GM12872 (cell line): ENCODE data around the gene CCDC192.

Experiments
- CTCF ChIP-seq: IDR thresholded peaks from 3 replicates; pipeline ENCODE4 v1.5.1; 2011; ENCODE audit warnings: low read depth, mild to moderate bottlenecking, low read length, moderate library complexity; ENCODE audit not compliant: insufficient read depth

Gene CCDC192

GRCh38 chr5:127671218-127671617 is 32.0 kb upstream of the CCDC192 start:
- no peak for TF ChIP-seq CTCF

GRCh38 chr5:127673117-127673800 is 29.9 kb upstream of the CCDC192 start:
- no peak for TF ChIP-seq CTCF

- no peak for TF ChIP-seq CTCF
Observed at GRCh38 chr5:127680595-127680994, 22.6 kb upstream of the CCDC192 start.

GRCh38 chr5:127683008-127683407 is 20.2 kb upstream of the CCDC192 start:
- no peak for TF ChIP-seq CTCF

GRCh38 chr5:127684726-127685467 is 18.3 kb upstream of the CCDC192 start:
- TF ChIP-seq CTCF: no peak

- TF ChIP-seq CTCF: no peak
Observed at GRCh38 chr5:127685662-127686061, 17.5 kb upstream of the CCDC192 start.

- TF ChIP-seq CTCF: no peak
Observed at GRCh38 chr5:127686424-127686823, 16.8 kb upstream of the CCDC192 start.
